ENCODE measurements around the gene KLF13.

- TF ChIP-seq CTCF (IDR thresholded peaks at IDR 0.05) (no peak), POLR2A (IDR thresholded peaks at IDR 0.05) (no peak)
Observed at GRCh38 chr15:31324806-31325594, 1.6 kb upstream of the KLF13 start.
